Myocyte (in vitro differentiated cells): ENCODE results near the gene DBNL. TPM values are rescaled to one million over a fixed set of nuclear protein-coding genes. Genes with fewer than 3 reads are reported as not detected.
A peak's percentile ranks its signal among the peaks of the same experiment; 100 is the strongest.

Experiments
- DNase-seq: peaks from one replicate; pipeline ENCODE4 v3.0.0-alpha.2; 2012; ENCODE audit warnings: low read depth
- total RNA-seq: library from RNA; depleted of rRNA; stranded (reverse); fragments of >200 nt; gene quantifications from 2 replicates; pipeline ENCODE4 v1.2.3, GENCODE V29; 2014

DBNL gene
- total RNA-seq, 1 donor from 2014 or later = 112 TPM

DNA sequence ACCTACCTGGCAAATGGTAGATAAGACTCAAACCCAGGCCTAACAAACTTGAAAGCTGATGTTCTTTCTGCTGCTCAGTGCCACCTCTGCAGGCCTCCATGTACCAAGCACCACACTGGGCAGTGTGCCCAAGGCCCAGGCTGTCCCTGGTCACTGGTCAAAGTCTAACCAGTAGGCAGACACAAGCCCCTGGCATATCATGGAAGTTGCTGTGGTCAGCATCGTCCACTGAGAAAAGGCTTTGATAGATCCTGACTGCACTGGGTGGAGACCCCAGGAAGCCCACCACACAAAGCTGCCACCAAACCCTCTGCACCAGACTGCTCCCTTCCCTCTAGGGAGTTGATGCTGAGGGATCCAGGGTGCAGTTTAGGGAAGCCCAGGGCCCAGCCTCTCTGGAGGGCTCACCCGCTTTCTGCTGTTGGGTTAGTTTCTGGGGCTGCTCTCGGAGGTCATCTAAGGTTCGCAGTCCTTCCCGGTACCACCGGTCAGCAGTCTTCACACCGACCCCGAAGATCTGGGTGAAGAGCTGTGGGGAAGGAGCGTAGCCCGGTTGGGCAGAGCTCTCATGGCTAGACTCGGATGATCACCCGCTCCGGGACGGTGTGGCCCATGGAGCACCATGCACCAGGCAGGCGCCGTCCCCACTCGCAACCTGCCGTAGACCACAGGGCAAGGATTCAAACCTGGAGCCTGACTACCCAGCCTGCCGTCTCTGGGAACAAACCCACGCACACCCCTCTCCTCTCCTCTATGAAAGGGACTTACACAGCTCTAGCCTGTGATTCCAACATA is 31.8 kb downstream of the DBNL start:
- DNase-seq = no peak

- no peak for DNase-seq
Measured at GRCh38 chr7:44077061-44077460, 32.6 kb downstream of the DBNL start.

DNA sequence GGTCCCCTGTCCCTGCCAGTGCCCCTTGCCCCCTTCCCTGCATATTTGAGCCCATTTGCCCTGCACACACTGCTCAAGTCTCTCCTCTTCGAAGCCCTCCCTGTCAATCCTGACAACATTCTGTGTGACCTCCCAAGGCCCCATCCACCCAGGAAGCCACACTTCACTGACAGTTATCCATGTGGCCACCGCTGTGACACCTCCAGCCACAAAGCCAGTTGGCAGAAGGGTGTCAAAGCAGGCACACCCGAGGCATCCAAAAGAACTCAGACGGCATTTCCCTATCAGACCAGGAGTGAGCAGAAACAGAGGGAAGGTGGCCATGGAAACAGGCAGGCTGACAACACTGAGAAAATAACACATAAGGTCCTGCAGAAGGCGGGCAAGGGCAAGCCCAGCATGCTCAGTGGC is 33.2 kb downstream of the DBNL start:
- DNase-seq = no peak

GRCh38 chr7:44078521-44078920 is 34.0 kb downstream of the DBNL start:
- no peak for DNase-seq

GRCh38 chr7:44079331-44080021 is 35.0 kb downstream of the DBNL start:
- no peak for DNase-seq

GRCh38 chr7:44080118-44080517 is 35.6 kb downstream of the DBNL start:
- no peak for DNase-seq

DNA sequence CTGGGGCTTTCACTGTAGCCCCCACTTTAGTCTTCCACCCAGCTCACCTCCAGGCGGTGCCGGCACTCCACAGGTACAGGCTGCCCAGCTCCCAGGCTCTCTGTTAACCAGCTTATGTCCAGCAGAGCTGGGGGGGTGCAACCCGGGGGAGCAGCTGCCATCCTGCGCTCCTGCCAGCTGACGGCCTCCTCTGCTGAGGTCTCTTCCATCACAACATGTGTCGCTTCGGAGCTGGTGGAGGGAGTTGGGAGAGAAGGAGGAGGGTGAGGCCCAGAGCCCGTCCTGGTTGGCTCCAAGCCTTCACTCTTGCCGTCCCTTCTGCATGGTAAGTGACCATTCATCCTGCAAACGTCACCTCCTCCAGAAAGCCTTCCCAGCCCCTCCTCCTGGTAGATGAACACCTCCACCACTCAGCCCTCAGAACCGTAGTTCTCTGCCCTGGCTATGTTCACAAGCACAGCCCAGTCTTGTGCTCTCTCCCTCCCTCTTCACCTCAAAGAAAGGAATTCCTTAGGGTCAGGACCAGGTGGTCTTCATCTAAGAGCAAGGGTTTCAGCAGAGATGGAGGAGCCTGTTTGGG is 36.3 kb downstream of the DBNL start:
- peak; percentile 90 for DNase-seq

DNA sequence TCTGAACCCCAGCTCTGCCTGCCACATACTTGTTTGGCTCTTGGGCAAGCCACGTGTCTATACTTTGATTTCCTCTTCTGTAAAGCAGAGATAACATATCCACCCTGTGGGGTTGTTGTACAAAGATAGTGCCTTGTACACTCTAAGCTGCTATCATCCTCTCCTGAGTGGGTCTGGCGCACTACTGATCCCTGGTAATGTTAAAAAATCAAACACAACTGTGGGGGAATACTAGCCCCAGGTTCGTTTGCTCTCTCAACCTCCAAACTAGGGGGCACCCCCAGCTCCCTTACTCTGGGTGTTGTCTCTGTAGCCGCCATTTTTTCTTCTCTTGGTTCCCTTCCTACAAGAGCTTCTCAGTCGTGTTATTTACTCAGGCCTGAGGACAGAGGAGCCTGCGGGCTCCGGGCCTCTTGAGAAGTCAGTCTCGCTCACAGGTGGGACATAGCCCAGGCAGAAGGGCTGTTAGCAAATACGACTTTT is 36.8 kb downstream of the DBNL start:
- no peak for DNase-seq

GRCh38 chr7:44082541-44083207 is 38.2 kb downstream of the DBNL start:
- peak; percentile 100 for DNase-seq

- no peak for DNase-seq
Measured at GRCh38 chr7:44083796-44084195, 39.3 kb downstream of the DBNL start.

GRCh38 chr7:44084701-44085100 is 40.2 kb downstream of the DBNL start:
- DNase-seq = no peak

- no peak for DNase-seq
Measured at GRCh38 chr7:44085546-44085945, 41.0 kb downstream of the DBNL start.

GRCh38 chr7:44086627-44087026 is 42.1 kb downstream of the DBNL start:
- no peak for DNase-seq

GRCh38 chr7:44087911-44088838 is 43.7 kb downstream of the DBNL start:
- DNase-seq = peak; percentile 94

- no peak for DNase-seq
Measured at GRCh38 chr7:44093102-44093641, 48.7 kb downstream of the DBNL start.

GRCh38 chr7:44094365-44094764 is 49.9 kb downstream of the DBNL start:
- DNase-seq = no peak

GRCh38 chr7:44094883-44095592 is 50.5 kb downstream of the DBNL start:
- no peak for DNase-seq

GRCh38 chr7:44095781-44096180 is 51.3 kb downstream of the DBNL start:
- no peak for DNase-seq

- DNase-seq = no peak
Measured at GRCh38 chr7:44096326-44096881, 51.9 kb downstream of the DBNL start.
